Measurements from ENCODE around the gene STX5.
"Not testable (repeated sequence)": the region's sequence is repeated elsewhere in the genome, so short reads cannot be mapped to it uniquely, and the experiment has no call there.

The STX5 gene

GRCh38 chr11:62828130-62828529, 3.7 kb downstream of the STX5 start:
- not testable (repeated sequence) for DNase-seq

- no peak for DNase-seq
Measured at GRCh38 chr11:62823677-62824076, 8.2 kb downstream of the STX5 start.

GRCh38 chr11:62817129-62817528, 14.7 kb downstream of the STX5 start:
- DNase-seq = no peak

- no peak for DNase-seq
Measured at GRCh38 chr11:62816557-62816956, 15.3 kb downstream of the STX5 start.

GRCh38 chr11:62811659-62812058, 20.2 kb downstream of the STX5 start:
- DNase-seq = no peak

- no peak for DNase-seq
Measured at GRCh38 chr11:62810748-62811147, 21.1 kb downstream of the STX5 start.

GRCh38 chr11:62806611-62807121, 25.2 kb downstream of the STX5 start:
- peak; percentile 89 for DNase-seq

- DNase-seq = peak; percentile 60
Measured at GRCh38 chr11:62805961-62806441, 25.9 kb downstream of the STX5 start.

- DNase-seq = peak; percentile 99
Measured at GRCh38 chr11:62805076-62805892, 26.6 kb downstream of the STX5 start, which contains the start of gene NXF1. Gene NXF1 (minus strand): TSS chr11:62805440. CDS start chr11:62805356, 84 bp downstream.

- DNase-seq = peak; percentile 27
Measured at GRCh38 chr11:62804310-62805075, 27.4 kb downstream of the STX5 start.

GRCh38 chr11:62801071-62801470, 30.8 kb downstream of the STX5 start:
- DNase-seq = no peak

GRCh38 chr11:62799486-62799885, 32.4 kb downstream of the STX5 start:
- DNase-seq = no peak

GRCh38 chr11:62796281-62796680, 35.6 kb downstream of the STX5 start:
- DNase-seq = no peak

- DNase-seq = no peak
Measured at GRCh38 chr11:62794201-62794775, 37.6 kb downstream of the STX5 start.

- DNase-seq = no peak
Measured at GRCh38 chr11:62792202-62792575, 39.7 kb downstream of the STX5 start.

- peak; percentile 93 for DNase-seq
Measured at GRCh38 chr11:62791501-62792201, 40.2 kb downstream of the STX5 start, which contains the start of gene TMEM223. Gene TMEM223 (minus strand): TSS chr11:62792006. CDS start chr11:62791994, 12 bp downstream.

- no peak for DNase-seq
Measured at GRCh38 chr11:62789576-62789975, 42.3 kb downstream of the STX5 start.

GRCh38 chr11:62788991-62789390, 42.9 kb downstream of the STX5 start:
- no peak for DNase-seq

- peak; percentile 100 for DNase-seq
Measured at GRCh38 chr11:62787005-62787759, 44.7 kb downstream of the STX5 start, which contains the start of gene TMEM179B. Gene TMEM179B (plus strand): TSS chr11:62787402. CDS start chr11:62787432, 30 bp downstream.

GRCh38 chr11:62786318-62787004, 45.4 kb downstream of the STX5 start:
- DNase-seq = peak; percentile 96

- DNase-seq = no peak
Measured at GRCh38 chr11:62782753-62783152, 49.1 kb downstream of the STX5 start.

Data from RPMI8226 (cell line).